Subcutaneous adipose tissue (tissue), 4 donors: ENCODE measurements around the gene CCM2L. TPM values are rescaled to one million over a fixed set of nuclear protein-coding genes. Genes with fewer than 3 reads are reported as not detected.

Experiments used
- CTCF ChIP-seq: fragments of 450-650 bp; IDR thresholded peaks from one replicate; pipeline ENCODE4 v1.5.1; 2016; ENCODE audit warnings: low read depth, mild to moderate bottlenecking, control low read depth, antibody characterized with exemption, moderate library complexity
- total RNA-seq, 4 donors: library from RNA; depleted of rRNA; stranded (reverse); fragments of >200 nt; gene quantifications; one replicate each; pipeline ENCODE4 v1.1.0, GENCODE V29; 2016

CCM2L gene
- total RNA-seq = 10 to 100 TPM in 1 of 4 donors, 1 to 10 TPM in 3; 1.5 to 25.1 (median 4.4) TPM

DNA sequence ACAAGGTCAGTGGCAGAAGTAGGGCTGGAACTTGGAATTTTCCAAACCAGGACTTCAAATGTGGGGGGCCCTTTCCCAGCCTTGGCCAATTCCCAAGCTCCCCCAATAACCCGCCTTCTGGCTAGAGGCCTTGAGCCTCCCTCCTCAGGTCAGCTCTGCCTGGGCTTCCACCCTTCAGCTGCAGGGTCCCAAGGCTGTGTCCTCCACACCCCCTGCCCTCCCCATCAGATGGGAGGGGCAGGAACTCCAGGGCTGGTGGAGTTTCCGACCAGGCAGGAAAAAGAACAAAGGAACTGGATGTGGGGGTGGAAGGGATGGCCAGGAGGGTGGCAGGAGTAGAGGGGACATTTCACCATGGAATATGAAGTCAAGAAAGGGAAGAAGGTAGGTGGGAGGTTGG is at the start of gene CCM2L:
Gene CCM2L, plus strand, starts transcription at position 338 of the 400 bp plus-strand sequence. Its CDS starts 17 bp downstream, at position 355.
- TF ChIP-seq CTCF = no peak

- TF ChIP-seq CTCF = no peak
These were observed 47.5 kb upstream of the CCM2L start for GRCh38 chr20:31962761-31963160.

GRCh38 chr20:31963889-31964288 is 46.3 kb upstream of the CCM2L start:
- TF ChIP-seq CTCF = no peak

GRCh38 chr20:31966991-31967655 is 43.1 kb upstream of the CCM2L start:
- no peak for TF ChIP-seq CTCF

DNA sequence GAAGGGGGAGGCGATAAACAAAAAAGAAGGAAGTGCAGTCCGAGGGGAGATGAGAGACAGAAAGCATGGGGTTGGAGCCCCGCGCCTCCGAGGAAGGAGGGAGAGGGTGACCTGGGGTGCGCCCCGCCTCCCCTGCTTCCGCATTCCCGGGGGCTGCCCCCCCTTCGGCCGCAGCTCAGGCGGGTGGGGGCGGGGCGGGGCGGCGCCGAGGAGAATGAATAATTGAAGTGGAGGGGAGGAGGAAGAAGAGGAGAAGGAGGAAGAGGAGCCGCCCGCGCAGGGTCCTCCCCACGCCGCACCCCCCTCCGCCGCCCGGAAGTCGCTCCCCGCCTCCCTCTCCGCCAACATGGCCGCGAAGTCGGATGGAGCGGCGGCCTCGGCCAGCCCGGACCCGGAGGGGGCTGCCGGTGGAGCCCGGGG is 42.4 kb upstream of the CCM2L start, which contains the start of gene XKR7:
Gene XKR7, plus strand, starts transcription at position 322 of the 420 bp plus-strand sequence. Its CDS starts 25 bp downstream, at position 347.
- no peak for TF ChIP-seq CTCF

- no peak for TF ChIP-seq CTCF
These were observed 41.7 kb upstream of the CCM2L start for GRCh38 chr20:31968291-31969126.

DNA sequence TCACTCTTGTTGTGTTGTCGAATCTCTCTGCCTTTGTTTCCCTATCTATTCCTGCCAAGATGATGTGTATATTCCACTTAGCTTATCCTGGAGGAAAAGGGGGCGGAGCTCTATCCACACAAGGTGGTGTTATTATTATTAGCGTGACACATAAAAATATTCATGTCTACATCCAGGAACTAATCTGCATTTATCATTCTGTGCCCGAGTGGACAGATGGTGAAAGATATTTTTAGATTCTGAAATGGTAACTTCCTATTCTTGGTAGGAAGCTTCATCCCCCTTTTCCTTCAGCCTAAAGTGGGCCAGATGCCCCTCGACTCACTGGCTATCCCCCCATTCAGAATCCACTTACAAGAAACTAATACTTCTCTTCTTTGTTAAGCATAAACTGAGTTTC is 40.2 kb upstream of the CCM2L start:
- TF ChIP-seq CTCF = no peak
